Measurements from ENCODE around the gene MC2R.

DNA sequence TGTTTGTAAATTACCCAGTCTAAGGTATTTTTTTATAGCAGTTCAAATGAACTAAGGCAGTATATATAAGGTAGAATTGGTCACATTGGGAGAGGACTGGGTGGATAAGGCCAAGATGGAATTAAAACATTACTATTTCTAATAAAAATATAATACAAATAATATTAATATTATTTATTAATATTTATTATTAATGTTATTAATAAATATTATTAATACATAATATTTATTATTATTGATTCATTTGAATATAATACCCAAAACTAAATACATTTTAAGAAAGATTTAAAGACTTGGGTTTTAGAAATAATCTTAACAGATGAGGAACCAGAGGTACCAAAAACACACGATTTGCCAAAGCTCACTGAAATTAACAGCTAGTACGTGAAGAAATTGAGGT lies 30.5 kb upstream of the MC2R start:
- TF ChIP-seq EZH2 (IDR thresholded peaks at IDR 0.05; ENCODE audit: insufficient read depth, poor library complexity, severe bottlenecking) (no peak), EZH2phosphoT487 (IDR thresholded peaks at IDR 0.05; ENCODE audit: insufficient read depth, low read depth) (no peak)
